Spinal cord (tissue), 10 donors: Measurements from ENCODE around the gene TOMM34. TPM values are rescaled to one million over a fixed set of nuclear protein-coding genes. Genes with fewer than 3 reads are reported as not detected.

ENCODE experiments used
- DNase-seq, 6 donors: peaks; one replicate each; pipeline versions ENCODE4 v3.0.0 to v3.0.0-alpha.2; 2013 to 2015; ENCODE audit warnings: low spot score in 6 of 6, low read depth in 4 of 6
- H3K27ac ChIP-seq: one replicate; pipeline ENCODE4 v1.5.1; 2013; ENCODE audit warnings: low read depth, low read length, control low read depth
- H3K27me3 ChIP-seq: one replicate; pipeline ENCODE4 v1.6.1; 2013; ENCODE audit warnings: low read length; ENCODE audit not compliant: control insufficient read depth, insufficient read depth
- H3K36me3 ChIP-seq: one replicate; pipeline ENCODE4 v1.6.1; 2013; ENCODE audit warnings: low read length; ENCODE audit not compliant: control insufficient read depth, insufficient read depth
- H3K4me1 ChIP-seq: one replicate; pipeline ENCODE4 v1.6.1; 2013; ENCODE audit warnings: low read length; ENCODE audit not compliant: control insufficient read depth, insufficient read depth
- H3K4me3 ChIP-seq: one replicate; pipeline ENCODE4 v1.5.1; 2013; ENCODE audit warnings: low read depth, low read length, control low read depth
- H3K9me3 ChIP-seq: one replicate; pipeline ENCODE4 v1.6.1; 2013; ENCODE audit warnings: low read length; ENCODE audit not compliant: control insufficient read depth, insufficient read depth
- WGBS: methylation state at CpG from one replicate; pipeline ENCODE4 v1.1.5; 2013; ENCODE audit warnings: missing lambda C conversion rate; ENCODE audit not compliant: insufficient coverage; 5-methylcytosine and 5-hydroxymethylcytosine counted together
- polyA plus RNA-seq, 2 donors: library from polyadenylated mRNA; unstranded; fragments of 120-200 nt; gene quantifications; one replicate each; pipeline ENCODE4 v1.2.1, GENCODE V29; 2013; ENCODE audit not compliant: insufficient read length in 2 of 2
- total RNA-seq, 2 donors: library from RNA; depleted of rRNA in 1 of 2; stranded (reverse); fragments of 120-200 nt in 1 of 2; fragments of >200 nt in 1 of 2; gene quantifications; one replicate each; pipeline versions ENCODE4 v1.2.3 to v1.2.4, GENCODE V29; 2013 to 2014
- donor health status: healthy.

The TOMM34 gene
- total and polyA plus RNA-seq, 4 donors, result 10.8 to 28.5 (median 25.9) TPM

- no peak overlapping the region for H3K4me3 ChIP-seq
- no peaks in the 10 kb centered on the region for H3K27me3 ChIP-seq
- whole genome bisulfite sequencing, result no CpG with 5 or more reads among the region's 2 CpGs
- DNase-seq, result no peak
- H3K9me3 ChIP-seq, result no peaks in the 10 kb centered on the region
- peaks cover 18% of the 10 kb centered on the region for H3K36me3 ChIP-seq
- no peak overlapping the region for H3K27ac ChIP-seq
- H3K4me1 ChIP-seq, result no peaks in the 10 kb centered on the region
These were observed 42.8 kb downstream of the TOMM34 start for GRCh38 chr20:44917399-44917798.

GRCh38 chr20:44916586-44916985 lies 43.6 kb downstream of the TOMM34 start:
- H3K4me1 ChIP-seq, result no peaks in the 10 kb centered on the region
- 84% methylated on average over 11 of the region's 12 CpGs for WGBS
- H3K36me3 ChIP-seq, result peaks cover 15% of the 10 kb centered on the region
- no peaks in the 10 kb centered on the region for H3K27me3 ChIP-seq
- H3K4me3 ChIP-seq, result no peak overlapping the region
- no peak overlapping the region for H3K27ac ChIP-seq
- no peaks in the 10 kb centered on the region for H3K9me3 ChIP-seq
- DNase-seq, result no peak

GRCh38 chr20:44914924-44915323 lies 45.3 kb downstream of the TOMM34 start:
- DNase-seq, result no peak
- H3K9me3 ChIP-seq, result no peaks in the 10 kb centered on the region
- peaks cover 9% of the 10 kb centered on the region for H3K4me1 ChIP-seq
- H3K27ac ChIP-seq, result no peak overlapping the region
- peaks cover 12% of the 10 kb centered on the region for H3K36me3 ChIP-seq
- H3K27me3 ChIP-seq, result no peaks in the 10 kb centered on the region
- H3K4me3 ChIP-seq, result no peak overlapping the region
- WGBS, result 80% methylated on average over 1 of the region's 1 CpG

- Histone ChIP-seq H3K27ac (no peak overlapping the region), H3K36me3 (peaks cover 6% of the 10 kb centered on the region), H3K9me3 (no peaks in the 10 kb centered on the region), H3K4me1 (peaks cover 15% of the 10 kb centered on the region), H3K4me3 (no peak overlapping the region), H3K27me3 (no peaks in the 10 kb centered on the region)
- WGBS, result no CpG with 5 or more reads among the region's 2 CpGs
- no peak for DNase-seq
These were observed 48.0 kb downstream of the TOMM34 start for GRCh38 chr20:44912189-44912588.

GRCh38 chr20:44911264-44911921 lies 48.8 kb downstream of the TOMM34 start:
- DNase-seq, result peak in 2 of 6 donors; percentile 12 to 16
- H3K27ac ChIP-seq, result no peak overlapping the region
- 75% methylated on average over 9 of the region's 21 CpGs for WGBS

GRCh38 chr20:44910690-44911262 lies 49.4 kb downstream of the TOMM34 start:
- peaks cover 15% of the 10 kb centered on the region for H3K4me1 ChIP-seq
- peak in 2 of 6 donors; percentile 2 to 3 for DNase-seq
- H3K9me3 ChIP-seq, result no peaks in the 10 kb centered on the region
- peaks cover 5% of the 10 kb centered on the region for H3K36me3 ChIP-seq
- H3K27me3 ChIP-seq, result no peaks in the 10 kb centered on the region
- no peak overlapping the region for H3K27ac ChIP-seq
- WGBS, result 62% methylated on average over 10 of the region's 17 CpGs
- H3K4me3 ChIP-seq, result peak overlapping the region; percentile 53

More at GRCh38 chr20:44911264-44911921, 48.8 kb downstream of the TOMM34 start:
- Histone ChIP-seq H3K27me3 (no peaks in the 10 kb centered on the region), H3K9me3 (no peaks in the 10 kb centered on the region), H3K4me3 (no peak overlapping the region), H3K4me1 (peaks cover 15% of the 10 kb centered on the region), H3K36me3 (peaks cover 5% of the 10 kb centered on the region)

GRCh38 chr20:44909872-44910689 lies 50.1 kb downstream of the TOMM34 start, which contains the start of gene PABPC1L:
TSS of gene PABPC1L (plus strand) at chr20:44910060. CDS start at chr20:44910144, 84 bp downstream.
- Histone ChIP-seq H3K27me3 (no peaks in the 10 kb centered on the region), H3K27ac (no peak within 1 kb of the TSS), H3K9me3 (no peaks in the 10 kb centered on the region), H3K36me3 (peaks cover 5% of the 10 kb centered on the region), H3K4me1 (peaks cover 15% of the 10 kb centered on the region), H3K4me3 (peak within 1 kb of the TSS; percentile 53)
- under 1% methylated on average over 61 of the region's 61 CpGs for WGBS
- peak in 3 of 6 donors; percentile 9 to 75 (median 65) for DNase-seq

GRCh38 chr20:44908987-44909871 lies 51.0 kb downstream of the TOMM34 start:
- no peaks in the 10 kb centered on the region for H3K27me3 ChIP-seq
- peaks cover 15% of the 10 kb centered on the region for H3K4me1 ChIP-seq
- no peak for DNase-seq
- H3K9me3 ChIP-seq, result no peaks in the 10 kb centered on the region
- H3K27ac ChIP-seq, result no peak overlapping the region
- peak overlapping the region; percentile 53 for H3K4me3 ChIP-seq
- 21% methylated on average over 10 of the region's 14 CpGs for WGBS
- H3K36me3 ChIP-seq, result peaks cover 5% of the 10 kb centered on the region

GRCh38 chr20:44904377-44904776 lies 55.8 kb downstream of the TOMM34 start:
- no peaks in the 10 kb centered on the region for H3K27me3 ChIP-seq
- peaks cover 13% of the 10 kb centered on the region for H3K36me3 ChIP-seq
- 90% methylated on average over 2 of the region's 5 CpGs for WGBS

More at GRCh38 chr20:44904377-44904776, 55.8 kb downstream of the TOMM34 start:
- no peak for DNase-seq
- no peaks in the 10 kb centered on the region for H3K9me3 ChIP-seq
- no peak overlapping the region for H3K4me3 ChIP-seq
- H3K27ac ChIP-seq, result no peak overlapping the region
- H3K4me1 ChIP-seq, result no peaks in the 10 kb centered on the region
